ENCODE data around the gene CTNNA3. TPM values are rescaled to one million over a fixed set of nuclear protein-coding genes. Genes with fewer than 3 reads are reported as not detected.

The CTNNA3 gene
- total RNA-seq, 1 donor from 2014 or later, result under 0.01 TPM

DNA sequence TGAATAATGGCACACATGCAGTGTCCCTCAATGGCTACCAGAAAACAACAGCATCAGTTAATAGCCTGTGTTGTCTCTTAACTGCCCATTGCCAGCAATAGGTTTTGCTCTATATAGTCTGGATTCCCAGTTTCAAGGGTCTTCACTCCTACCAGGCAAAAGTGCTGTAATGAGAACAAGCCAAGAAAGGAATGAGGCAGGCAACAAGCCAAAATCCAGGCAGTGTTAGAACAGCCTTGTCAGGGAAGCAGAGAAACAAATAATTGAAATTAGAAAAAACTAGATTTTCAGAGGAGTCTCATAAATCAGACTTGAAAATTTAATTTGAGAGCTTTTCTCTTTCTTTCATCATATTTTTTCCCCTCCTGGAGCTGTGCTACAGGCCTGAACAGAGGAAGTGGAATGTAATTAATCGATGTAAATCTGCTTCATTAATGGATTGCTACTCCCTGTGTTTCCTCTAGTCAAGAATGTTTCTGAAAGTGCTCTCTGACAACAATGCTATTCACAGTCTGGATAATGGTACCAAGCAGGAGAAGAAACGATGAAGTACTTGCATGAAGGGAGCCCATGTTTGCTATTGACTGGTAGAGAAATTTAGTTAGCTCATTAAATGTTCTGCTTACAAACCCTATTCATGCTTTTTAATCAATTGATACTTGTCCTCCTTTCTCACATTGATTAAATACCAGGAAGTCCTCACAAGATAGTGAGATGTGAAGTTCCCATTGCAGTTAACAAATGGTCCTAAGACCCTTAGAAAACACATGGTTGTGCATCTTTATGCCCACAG lies 972.2 kb downstream of the CTNNA3 start:
- no peak for DNase-seq

DNA sequence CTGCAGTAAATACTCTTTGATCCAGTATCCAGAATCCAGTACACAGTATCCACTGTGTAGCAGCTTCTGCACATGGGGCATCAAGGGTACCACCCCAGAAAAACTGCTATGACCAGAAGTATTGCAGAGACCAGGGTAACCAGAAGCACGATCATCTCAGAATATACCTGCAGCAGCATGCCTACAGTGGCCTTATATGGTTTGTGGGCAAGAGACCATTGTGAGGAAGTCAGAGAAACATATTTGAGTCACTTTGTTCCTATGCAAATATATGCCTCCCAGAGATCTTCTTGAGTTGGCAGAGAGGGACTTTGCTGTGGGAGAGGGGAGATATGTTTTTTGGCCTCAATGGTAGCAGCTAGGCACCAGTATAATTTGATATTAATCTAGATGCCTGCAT lies 976.5 kb downstream of the CTNNA3 start:
- no peak for DNase-seq

DNA sequence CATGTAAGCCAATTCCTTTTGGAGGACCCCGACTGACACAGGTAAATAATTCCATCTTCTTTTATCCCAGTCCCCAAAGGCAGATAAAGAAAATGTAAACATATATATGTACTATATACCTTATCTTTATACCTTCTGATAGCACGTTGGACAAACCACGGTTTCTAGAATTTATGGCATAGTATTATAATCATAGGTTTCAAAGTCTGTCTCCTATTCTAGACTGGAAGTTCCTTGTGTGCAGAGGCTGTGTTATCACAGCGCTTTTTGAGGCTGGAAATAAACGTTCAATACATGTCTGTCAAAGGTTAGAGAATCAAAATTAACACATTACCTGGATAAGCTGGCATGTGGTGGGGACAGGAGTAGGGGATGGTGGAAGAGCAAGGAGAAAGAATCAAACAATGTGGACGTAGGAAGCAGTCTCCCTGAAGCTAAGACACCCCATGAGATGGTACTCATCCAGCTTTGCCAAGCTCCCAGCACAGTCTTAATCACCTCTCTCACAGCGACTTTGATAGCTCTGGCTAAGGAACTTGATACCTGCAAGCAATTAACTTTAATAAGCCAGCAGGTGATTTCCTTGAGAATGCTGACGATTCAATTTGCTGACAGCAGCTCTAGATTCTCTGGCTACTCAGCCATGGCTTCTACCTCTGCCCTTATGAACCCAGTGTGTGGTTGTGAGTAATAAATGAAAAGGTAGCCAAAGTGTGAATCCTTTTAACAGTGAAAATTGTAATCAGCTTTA lies 978.6 kb downstream of the CTNNA3 start:
- no peak for DNase-seq

DNA sequence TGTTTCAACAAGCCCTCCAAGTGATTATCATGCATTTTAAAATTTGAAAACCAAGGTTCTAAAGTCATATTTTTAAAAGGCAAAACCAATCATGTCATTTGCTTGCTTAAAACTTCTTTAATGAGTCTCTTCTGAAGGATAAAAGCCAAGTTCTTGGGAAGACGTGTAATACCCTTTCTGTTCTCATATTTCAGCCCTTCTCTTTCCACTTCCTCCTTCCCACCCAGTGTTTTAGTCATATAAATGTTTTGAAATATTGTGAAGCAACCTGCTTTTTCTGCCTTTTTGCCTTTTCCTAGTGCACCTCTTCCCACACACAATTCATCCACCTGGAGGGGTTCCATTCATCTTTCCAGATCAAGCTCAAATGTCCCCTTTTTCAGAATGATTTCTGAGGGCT lies 981.3 kb downstream of the CTNNA3 start:
- no peak for DNase-seq

DNA sequence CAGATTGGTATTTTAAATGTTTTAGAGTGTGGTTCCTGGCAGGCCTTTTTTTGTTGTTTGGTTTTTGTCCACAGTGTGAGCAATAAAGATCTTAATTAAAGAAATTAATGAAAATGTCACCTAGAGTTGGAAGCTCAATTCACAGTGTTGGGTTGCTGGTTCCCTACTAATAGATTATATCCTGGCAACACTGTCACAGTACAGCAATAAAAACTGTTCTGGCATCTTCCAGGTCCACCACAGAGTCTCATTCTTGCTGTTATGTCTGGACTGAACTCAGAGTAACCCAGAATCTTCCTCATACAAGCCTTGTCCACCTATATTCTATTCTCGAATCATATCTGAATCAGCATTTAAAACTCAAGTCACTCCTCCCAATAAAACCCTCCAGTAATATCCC lies 982.6 kb downstream of the CTNNA3 start:
- DNase-seq, result no peak

DNA sequence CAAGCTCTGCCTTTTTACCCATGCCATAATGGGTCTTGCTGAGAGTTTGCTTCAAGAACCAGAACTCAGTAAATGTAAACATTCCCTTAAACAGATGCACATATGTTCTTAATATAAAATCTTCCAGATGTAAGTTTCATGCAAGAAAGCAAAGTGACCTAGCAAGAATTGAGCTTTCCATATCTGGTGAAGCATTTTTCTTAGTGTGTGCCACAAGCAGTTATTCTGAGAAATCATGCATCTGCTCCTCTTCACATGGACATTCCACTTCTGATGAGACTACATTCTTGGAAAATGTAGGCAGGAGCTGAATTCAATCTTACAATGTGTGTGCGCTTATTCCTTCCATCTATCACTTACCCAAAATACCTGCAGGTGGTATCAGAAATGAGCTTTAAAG lies 997.9 kb downstream of the CTNNA3 start:
- DNase-seq, result no peak

DNA sequence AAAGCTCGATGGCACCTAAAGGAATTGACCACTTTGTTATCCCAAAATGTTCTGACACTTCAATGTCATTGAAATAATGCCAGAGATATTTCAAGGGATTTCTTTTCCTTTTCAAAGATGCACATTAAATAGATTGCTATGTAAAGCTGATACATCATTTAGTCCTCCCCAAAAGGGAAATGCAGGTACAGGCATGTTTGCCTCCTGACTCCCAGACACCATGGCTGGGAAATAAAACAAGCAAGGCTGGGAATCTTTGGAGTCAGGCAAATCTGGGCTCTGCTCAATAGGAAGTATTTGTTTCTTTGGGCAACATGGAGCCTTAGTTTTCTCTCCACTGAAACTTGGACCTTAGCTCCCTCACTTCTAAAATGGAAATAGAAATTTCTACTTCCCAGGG lies 1000.9 kb downstream of the CTNNA3 start:
- DNase-seq, result no peak

DNA sequence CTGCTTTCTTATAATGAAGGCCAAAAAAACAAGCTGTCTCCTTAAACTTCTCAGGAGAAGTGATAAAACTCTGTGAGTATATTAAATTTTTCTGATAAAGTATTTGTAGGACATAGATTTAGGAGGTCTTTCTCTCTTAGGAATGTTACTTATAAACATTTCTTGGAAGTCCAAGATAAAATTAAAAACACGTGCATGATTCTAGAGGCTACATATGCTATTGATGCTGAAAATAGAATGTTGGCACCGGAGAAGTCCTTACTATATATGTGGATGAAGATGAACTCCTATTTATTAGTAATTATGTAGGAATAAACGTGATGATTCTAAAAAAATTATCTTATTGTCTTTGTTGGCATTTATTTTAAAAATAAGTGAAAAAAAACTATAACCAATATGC lies 1011.4 kb downstream of the CTNNA3 start:
- no peak for DNase-seq

DNA sequence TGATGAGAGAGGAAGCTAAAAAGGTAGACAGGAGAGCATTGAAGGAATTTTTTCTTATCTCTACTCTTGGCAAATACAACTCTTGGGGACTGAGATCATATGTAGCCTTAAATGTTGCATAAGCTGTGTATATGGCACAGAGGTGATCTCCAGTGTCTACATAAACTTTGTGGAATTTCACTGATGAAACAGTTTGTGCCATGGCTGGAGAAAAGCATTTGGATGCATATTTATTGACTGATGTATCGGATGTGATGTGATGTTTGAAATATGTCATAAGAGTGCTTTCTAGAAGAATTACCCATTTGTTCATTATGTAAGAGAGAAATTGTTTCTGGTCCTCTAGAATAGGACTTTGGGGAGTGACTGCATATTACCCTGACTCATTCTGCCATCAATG lies 1015.1 kb downstream of the CTNNA3 start:
- DNase-seq, result no peak

DNA sequence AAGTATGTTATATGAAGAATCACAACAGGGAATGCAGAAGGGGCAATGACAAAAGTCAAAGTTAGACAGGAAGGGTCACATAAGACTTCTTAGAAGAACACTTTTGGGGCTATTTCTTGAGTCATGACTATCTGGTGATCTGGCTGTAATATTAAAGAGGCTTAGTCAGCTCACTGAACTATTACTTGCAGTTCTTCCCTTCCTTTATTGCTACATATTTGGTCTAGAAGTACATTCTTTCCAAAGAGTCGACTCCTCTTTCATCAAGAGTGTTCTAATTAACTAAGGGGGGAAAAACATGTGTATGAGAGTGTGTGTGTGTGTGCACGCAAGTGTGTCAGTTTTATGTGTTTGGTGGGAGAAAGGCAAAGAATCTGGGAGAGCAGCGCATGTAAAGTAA lies 1017.5 kb downstream of the CTNNA3 start:
- no peak for DNase-seq

DNA sequence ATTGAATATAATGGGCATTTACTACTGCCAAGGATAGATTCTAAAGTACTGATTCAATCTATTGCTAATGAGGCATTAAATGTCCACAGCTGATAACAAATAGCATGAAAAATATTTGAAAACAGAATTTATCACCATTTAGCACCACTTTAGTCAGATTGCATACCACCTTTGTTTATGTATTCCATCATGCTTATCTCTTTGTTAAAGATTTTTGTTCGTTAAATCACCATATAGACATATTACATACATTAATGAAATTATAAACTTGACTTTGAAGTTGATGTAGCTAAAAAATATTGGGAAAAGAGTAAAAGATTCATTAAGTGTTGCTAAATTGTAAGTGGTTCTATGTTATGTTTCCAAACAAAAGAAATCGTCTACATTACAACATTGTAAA lies 1022.9 kb downstream of the CTNNA3 start:
- no peak for DNase-seq

DNA sequence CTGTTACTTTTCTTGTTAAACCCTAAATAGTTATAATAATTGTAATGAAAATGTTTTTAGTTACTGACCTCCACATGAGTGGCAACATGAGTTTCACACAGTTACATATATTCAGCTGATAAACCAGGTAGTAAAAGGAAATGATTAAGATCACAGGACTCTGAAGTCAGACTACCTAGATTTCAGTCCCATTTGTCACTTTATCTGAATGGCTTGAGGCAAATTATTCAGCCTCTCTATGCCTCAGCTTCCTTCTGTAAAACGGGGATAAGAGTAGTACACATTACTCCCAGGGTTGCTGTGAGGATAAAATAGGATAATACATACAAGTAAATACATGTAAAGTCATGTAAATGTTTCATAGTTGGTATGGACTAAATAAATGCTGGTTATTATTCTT lies 1024.4 kb downstream of the CTNNA3 start:
- DNase-seq, result no peak

DNA sequence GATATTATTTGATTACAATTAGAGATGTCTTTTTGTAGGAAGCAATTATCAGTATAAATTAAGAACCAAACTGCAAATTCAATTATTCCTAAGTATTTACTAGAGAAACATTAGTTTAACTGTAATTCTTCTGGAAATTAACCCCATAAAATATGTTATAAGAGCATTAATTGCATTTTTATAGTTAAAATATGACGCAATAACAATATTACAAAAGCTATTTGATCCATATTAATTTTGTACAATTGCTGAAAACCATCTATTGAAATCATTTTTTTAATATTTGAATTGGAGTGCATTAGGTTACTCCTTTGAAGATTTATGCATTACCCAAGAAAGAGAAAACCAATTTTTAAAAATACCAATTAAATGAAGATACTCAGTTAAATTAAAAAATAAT lies 1024.9 kb downstream of the CTNNA3 start:
- no peak for DNase-seq

DNA sequence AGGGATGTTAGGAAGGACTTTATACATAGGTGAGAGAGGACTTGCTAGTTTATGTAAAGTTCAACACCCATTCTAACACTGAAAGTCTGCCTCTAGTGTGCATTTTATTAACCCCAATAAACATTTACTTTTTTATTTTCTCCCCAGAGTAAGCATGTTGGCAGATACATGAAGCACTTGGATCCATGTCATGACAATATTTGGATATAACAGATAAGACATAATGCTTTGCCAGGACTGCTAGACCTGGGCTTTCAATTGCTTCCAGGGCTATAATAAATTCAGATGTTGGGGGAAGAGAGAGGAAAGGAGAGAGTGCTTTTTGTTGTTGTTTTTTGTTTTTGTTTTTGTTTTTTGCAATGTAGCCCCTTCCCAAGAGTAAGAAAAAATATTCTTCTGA lies 1039.5 kb downstream of the CTNNA3 start:
- DNase-seq, result no peak

DNA sequence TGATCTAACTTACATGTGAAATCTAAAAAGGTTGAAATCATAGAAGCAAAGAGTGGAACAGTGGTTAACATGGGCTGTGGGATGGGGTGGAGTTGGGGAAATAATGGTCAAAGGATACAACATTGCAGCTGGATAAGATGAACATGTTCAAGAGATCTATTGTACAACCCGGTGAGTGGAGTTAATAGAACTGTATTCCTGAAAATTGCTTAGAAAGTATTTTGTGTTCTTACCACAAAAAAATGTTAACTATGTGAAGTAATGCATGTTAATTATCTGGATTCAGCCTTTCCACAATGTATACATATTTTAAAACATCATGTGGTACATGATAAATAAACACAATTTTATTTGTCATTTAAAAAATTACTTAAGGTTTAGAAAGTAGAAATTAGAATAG lies 1041.1 kb downstream of the CTNNA3 start:
- no peak for DNase-seq

DNA sequence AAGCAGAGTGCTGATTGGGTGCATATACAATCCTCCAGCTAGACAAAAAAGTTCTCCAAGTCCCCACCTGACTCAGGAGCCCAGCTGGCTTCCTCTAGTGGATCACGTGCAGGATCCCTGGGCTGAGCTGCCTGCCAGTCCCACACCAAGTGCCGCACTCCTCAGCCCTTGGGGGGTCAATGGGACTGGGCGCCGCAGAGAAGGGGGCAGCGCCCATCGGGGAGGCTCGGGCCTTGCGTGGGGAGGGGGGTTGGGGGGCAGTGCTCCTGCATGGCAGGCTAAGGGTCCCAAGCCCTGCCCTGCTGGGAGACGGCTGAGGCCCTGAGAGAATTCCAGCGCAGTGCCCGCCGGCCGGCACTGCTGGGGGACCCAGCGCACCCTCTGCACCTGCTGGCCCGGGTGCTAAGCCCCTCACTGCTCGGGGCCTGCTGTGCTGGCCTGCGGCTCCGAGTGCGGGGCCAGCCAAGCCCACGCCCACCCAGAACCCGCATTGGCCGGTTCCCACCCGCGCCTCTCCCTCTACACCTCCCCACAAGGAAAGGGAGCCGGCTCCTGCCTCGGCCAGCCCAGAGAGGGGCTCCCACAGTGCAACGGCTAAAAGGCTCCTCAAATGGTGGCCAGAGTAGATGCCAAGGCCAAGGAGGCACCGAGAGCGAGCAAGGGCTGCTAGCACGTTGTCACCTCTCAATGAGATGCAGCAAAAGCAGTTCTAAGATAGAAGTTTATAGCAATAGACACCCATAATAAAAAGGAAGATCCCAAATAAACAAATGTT lies 1044.5 kb downstream of the CTNNA3 start:
- DNase-seq, result no peak

DNA sequence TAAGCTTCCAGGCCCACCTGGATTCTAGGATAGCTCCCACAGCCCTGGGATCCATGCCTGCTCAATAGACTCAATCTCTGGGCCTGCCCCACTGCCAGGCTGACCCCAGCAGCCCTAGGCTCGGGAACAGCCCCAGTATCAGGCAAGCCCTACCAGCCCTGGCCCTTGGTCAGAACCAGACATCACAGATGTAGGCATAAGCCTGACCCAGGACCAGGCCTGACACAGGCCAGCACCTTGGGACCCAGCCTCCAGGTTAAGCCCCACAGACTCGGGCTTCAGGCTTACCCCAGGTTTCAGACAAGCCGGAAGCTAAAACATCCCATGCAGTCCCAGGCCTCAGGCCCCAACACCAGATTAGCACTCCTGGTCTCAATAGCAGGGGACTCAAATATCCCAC lies 1046.4 kb downstream of the CTNNA3 start:
- DNase-seq, result no peak

DNA sequence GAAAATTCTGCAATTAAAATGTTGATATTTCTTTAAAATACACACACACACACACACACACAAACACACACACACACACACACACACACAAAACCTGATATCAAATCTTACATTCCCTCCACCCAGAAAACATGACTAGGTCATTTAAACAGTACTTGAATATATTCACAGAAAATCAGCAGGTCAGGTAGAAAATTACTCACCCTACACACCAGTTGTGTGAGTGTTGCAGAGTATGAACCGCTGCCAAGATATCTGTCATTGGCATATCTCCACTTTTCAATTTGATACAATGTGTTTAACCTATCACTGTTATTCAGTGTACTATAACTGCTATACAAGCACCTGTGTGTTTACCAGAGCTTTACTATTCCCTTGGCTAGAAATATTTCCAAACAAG lies 1053.8 kb downstream of the CTNNA3 start:
- DNase-seq, result no peak

DNA sequence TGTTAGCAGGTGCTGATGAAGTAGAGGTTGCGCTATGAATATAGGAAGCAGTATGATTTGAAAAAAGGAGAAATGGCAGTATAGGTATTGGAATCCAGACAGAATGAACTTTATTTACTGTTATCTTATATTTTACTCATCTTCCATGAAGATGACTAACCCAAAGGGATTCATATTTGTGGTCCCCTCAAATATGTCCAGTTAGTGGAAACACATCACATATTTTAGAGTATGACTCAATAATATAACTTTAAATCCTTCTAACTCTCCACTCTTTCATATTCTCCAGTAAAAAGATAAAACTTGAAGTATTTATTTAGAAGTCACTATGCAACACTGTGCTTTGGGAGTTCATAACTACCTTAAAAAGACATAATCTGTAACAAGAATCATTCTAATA lies 1056.6 kb downstream of the CTNNA3 start:
- DNase-seq, result no peak

DNA sequence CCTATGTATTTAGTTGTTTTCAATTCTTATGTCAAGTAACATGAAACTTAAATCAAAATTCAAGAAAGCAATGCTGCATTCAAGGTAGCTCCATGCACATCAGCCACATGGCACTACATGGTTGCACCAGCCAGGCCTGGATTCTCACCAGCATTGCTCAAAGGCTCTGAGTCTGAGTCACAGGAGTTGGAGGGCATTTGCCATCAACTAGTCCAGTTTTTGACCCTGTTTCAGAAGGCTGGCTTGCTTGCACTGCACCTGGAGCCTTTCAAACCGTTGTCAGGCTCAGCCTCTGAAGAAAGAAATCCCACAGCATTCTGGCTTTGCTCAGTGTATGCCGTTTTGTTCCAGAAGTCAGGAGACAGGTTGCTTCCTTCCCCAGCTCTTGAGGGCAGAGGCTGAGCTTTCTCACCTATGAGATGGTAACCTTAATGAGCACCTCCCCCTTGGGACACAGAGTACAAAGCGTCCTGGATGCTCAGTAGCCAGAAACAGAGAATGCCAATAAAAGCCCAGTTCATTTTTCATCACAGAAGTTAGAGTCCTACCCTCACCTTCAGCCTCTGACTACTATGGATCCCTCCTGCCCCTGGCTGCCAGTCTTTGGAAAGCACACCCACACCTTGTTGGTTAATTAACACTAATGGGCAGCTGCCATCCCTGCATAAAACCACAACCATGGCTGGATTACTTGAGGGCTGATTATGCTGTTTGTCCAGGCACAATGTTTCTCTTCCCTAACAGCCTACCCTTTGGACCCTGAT lies 1058.5 kb downstream of the CTNNA3 start:
- DNase-seq, result no peak

DNA sequence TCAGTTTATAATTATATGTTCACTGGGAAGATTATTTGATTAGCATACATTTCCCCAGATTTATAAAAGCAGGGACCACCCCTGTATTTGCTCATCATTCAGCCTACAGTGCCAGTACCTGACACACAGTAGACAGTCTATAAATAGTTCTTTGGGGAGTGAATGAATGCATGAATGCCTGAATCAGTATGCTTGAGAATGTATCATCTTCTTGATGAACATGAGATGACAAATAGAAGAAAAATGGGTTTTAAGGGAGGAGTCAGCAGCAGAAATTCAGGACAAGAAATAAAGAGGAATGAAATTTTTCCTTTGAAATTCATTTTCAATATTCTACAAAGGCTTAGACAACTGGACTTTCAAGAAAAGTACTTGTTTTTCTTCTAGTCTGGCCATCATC lies 1066.0 kb downstream of the CTNNA3 start:
- DNase-seq, result no peak

DNA sequence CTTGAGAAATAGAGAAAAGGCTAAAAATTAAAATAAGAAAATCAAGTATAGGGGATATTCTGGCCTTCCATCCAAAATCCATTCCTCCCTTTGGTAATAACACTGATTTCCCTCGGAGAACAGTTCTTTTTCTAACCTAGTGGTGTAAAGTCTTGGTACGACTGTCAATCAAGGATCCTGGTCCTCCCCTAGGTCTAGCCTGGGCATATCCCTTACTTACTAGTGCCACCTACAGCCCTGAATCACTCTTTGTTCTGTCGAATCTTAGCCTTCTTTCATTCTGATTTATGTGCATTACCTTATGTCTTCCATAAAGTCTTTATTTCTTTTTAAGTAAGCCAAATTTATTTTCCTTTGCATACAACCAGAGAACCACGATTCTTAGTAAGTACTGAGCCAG lies 1068.8 kb downstream of the CTNNA3 start:
- DNase-seq, result no peak

All from dermis blood vessel endothelial cell (primary cell).